Thyroid gland (tissue), 4 donors: ENCODE results near the gene USP48. TPM values are rescaled to one million over a fixed set of nuclear protein-coding genes. Genes with fewer than 3 reads are reported as not detected.
A peak's percentile ranks its signal among the peaks of the same experiment; 100 is the strongest.

ENCODE experiments used
- DNase-seq, 2 donors: peaks; one replicate each; pipeline ENCODE4 v3.0.0-alpha.2; 2019
- H3K27ac ChIP-seq, 3 donors: fragments of 200-600 bp; sonication (generic); 1 replicate in 2 of 3; 2 replicates in 1 of 3; pipeline ENCODE4 v1.5.1; 2016 to 2019; ENCODE audit warnings: mild to moderate bottlenecking in 1 of 3, moderate library complexity in 1 of 3
- H3K27me3 ChIP-seq: fragments of 200-600 bp; sonication (generic); one replicate; pipeline ENCODE4 v1.5.1; 2019
- H3K36me3 ChIP-seq, 2 donors: fragments of 200-600 bp; sonication (generic); one replicate each; pipeline ENCODE4 v1.5.1; 2016 to 2019
- H3K4me1 ChIP-seq, 2 donors: fragments of 200-600 bp; sonication (generic); one replicate each; pipeline ENCODE4 v1.5.1; 2017 to 2019
- H3K4me3 ChIP-seq, 3 donors: fragments of 200-600 bp; sonication (generic); replicated peaks in 1 of 3; 1 replicate in 2 of 3; 2 replicates in 1 of 3; pipeline ENCODE4 v1.5.1; 2016; ENCODE audit warnings: mild to moderate bottlenecking in 1 of 3
- H3K9me3 ChIP-seq: fragments of 200-600 bp; sonication (generic); one replicate; pipeline ENCODE4 v1.5.1; 2017
- CTCF ChIP-seq, 6 experiments: fragments of 200-600 bp in 3 of 6; fragments of 450-650 bp in 3 of 6; sonication (generic) in 3 of 6; IDR thresholded peaks; one replicate each; pipeline ENCODE4 v1.5.1; 2016 to 2019; ENCODE audit warnings: antibody characterized with exemption in 6 of 6, mild to moderate bottlenecking in 2 of 6, inconsistent platforms in 1 of 6, moderate library complexity in 1 of 6
- POLR2A ChIP-seq, 2 donors: fragments of 450-650 bp; IDR thresholded peaks; one replicate each; pipeline ENCODE4 v1.6.1; 2017; ENCODE audit warnings: antibody characterized with exemption in 2 of 2, mild to moderate bottlenecking in 2 of 2, moderate library complexity in 1 of 2
- WGBS, 2 donors: methylation state at CpG; one replicate each; pipeline ENCODE4 v1.1.5; 2017; 5-methylcytosine and 5-hydroxymethylcytosine counted together
- intact Hi-C: fragments of 100-400 bp; cut with DNase I; formaldehyde crosslinking; loops from one replicate; pipeline ENCODE4 v1.15.1; 2023
- total RNA-seq, 4 donors: library from RNA; depleted of rRNA; stranded (reverse); fragments of >200 nt; gene quantifications; one replicate each; pipeline ENCODE4 v1.2.3, GENCODE V29; 2016

USP48 gene
- total RNA-seq, 4 donors from 2014 or later: 77.4 to 113 (median 88.5) TPM

GRCh38 chr1:21640653-21641052 is 142.3 kb downstream of the USP48 start:
- peaks cover 62 to 68% of the 10 kb centered on the region in 2 donors for H3K4me1 ChIP-seq
- no peaks in the 10 kb centered on the region for H3K27me3 ChIP-seq
- peak overlapping the region; percentile 91 to 99 (median 96) for H3K27ac ChIP-seq
- H3K4me3 ChIP-seq: no peak overlapping the region
- DNase-seq: peak; percentile 95
- intact Hi-C loops: no loop called here
- 36 to 41% methylated on average over 3 to 6 of the region's 6 CpGs for WGBS, 2 donors
- TF ChIP-seq POLR2A (IDR thresholded peaks at IDR 0.05): peak in 1 of 2 donors; percentile 59
- TF ChIP-seq CTCF (IDR thresholded peaks at IDR 0.05): no peak
- H3K36me3 ChIP-seq: no peaks in the 10 kb centered on the region
- no peaks in the 10 kb centered on the region for H3K9me3 ChIP-seq

DNA sequence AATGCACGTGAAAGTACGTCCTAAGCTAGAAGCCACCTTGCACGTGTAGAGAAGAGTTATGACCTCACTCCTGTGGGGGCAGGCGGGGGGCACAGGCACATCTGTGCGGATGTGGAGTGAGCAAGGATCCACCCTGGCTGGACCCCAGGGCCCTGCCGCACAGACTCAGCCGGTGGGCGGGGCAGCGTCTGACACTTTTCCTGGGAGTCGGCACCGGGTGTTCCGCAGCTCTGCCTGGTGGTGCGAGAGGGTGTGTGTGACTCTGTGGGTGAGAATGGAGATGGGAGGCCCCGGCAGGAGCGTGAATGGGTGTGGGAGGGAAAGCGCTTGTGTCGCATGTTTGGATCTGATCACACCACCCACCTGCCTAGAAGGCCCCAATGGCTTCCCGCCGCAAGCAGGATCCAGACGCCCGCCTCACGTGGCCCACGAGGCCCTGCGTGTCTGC is 143.3 kb downstream of the USP48 start:
- TF ChIP-seq POLR2A (IDR thresholded peaks at IDR 0.05) (no peak), CTCF (IDR thresholded peaks at IDR 0.05) (no peak)
- H3K9me3 ChIP-seq: no peaks in the 10 kb centered on the region
- H3K27me3 ChIP-seq: no peaks in the 10 kb centered on the region
- no peaks in the 10 kb centered on the region for H3K36me3 ChIP-seq
- no peak overlapping the region for H3K4me3 ChIP-seq
- DNase-seq: peak in 1 of 2 donors; percentile 41
- WGBS, 2 donors: 48 to 56% methylated on average over 23 to 24 of the region's 24 CpGs
- peaks cover 73 to 79% of the 10 kb centered on the region in 2 donors for H3K4me1 ChIP-seq
- intact Hi-C loops: no loop called here
- peak overlapping the region; percentile 91 to 99 (median 96) for H3K27ac ChIP-seq

DNA sequence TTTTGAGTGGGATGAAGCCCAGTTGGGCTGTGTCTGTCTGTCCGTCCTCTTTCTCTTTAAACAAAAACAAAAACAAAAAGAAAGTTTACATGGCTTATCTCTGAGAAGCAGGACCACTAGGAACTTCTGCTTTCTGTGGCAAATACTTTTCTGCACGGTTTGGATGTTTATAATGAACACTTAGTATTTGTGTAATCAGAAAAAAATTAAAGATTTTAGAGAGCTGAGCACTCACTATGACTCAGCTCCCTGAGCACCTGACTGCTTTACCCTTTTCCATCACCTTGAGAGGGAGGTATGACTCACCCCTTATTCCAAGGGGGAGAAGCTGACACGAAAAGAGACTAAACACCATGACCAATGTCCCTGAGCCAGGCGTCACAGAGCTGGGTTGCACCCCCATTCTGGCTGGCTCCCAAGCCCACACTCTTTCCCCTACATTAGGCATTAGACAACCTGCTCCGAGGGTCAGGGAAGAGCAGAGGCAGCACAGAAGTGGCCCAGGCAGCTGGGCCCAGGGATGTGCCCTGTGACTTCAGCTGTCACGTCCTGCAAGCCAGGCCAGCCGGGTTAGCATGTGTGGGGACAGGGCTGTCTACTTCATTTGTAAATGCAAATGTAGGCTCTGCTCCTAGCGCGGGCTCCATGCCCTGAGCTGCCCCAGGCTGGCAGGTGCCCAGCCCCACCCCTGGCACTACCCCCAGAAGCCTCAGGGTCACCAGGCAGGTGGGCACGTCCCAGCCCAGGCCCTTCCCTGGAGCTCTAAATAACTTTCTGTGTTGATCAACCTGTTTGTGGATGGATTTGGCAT is 144.2 kb downstream of the USP48 start:
- DNase-seq: peak; percentile 98 to 99
- H3K4me1 ChIP-seq: peaks cover 76 to 84% of the 10 kb centered on the region in 2 donors
- H3K36me3 ChIP-seq: no peaks in the 10 kb centered on the region
- H3K27me3 ChIP-seq: no peaks in the 10 kb centered on the region
- intact Hi-C loops: no loop called here
- WGBS, 2 donors: 6 to 19% methylated on average over 6 to 10 of the region's 10 CpGs
- TF ChIP-seq CTCF (IDR thresholded peaks at IDR 0.05) (no peak), POLR2A (IDR thresholded peaks at IDR 0.05) (peak in 1 of 2 donors; percentile 74)
- peak overlapping the region; percentile 94 to 99 (median 96) for H3K27ac ChIP-seq
- H3K4me3 ChIP-seq: no peak overlapping the region
- H3K9me3 ChIP-seq: no peaks in the 10 kb centered on the region

GRCh38 chr1:21637514-21637913 is 145.4 kb downstream of the USP48 start:
- TF ChIP-seq CTCF (IDR thresholded peaks at IDR 0.05) (no peak), POLR2A (IDR thresholded peaks at IDR 0.05) (no peak)
- WGBS, 2 donors: 90 to 95% methylated on average over 6 of the region's 6 CpGs
- Histone ChIP-seq H3K27ac (peak overlapping the region; percentile 93 to 96 (median 94)), H3K36me3 (no peaks in the 10 kb centered on the region), H3K4me1 (peaks cover 87 to 91% of the 10 kb centered on the region in 2 donors), H3K4me3 (no peak overlapping the region), H3K27me3 (no peaks in the 10 kb centered on the region), H3K9me3 (no peaks in the 10 kb centered on the region)
- no peak for DNase-seq
- intact Hi-C loops: no loop called here

DNA sequence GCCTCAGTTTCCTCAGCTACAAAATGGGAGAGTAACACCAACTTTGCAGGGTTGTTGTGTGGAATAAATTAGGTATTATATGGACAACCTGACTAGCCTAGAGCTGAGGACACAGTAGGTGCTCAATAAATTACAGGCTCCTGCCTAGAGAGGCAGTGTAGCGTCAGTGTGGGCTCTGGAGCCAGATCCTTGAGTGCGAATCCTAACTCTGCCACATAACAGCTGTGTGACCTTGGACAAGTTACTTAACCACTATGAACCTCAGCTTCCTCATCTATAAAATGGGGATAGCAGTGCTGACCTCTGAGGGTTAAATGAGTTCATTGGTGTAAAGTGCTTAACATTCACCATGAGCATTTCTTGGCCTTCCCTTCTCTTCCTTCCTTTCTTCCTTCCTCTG is 146.9 kb downstream of the USP48 start:
- Histone ChIP-seq H3K36me3 (no peaks in the 10 kb centered on the region), H3K27me3 (no peaks in the 10 kb centered on the region), H3K9me3 (no peaks in the 10 kb centered on the region), H3K4me1 (peaks cover 82 to 90% of the 10 kb centered on the region in 2 donors), H3K27ac (peak overlapping the region; percentile 93 to 96 (median 94)), H3K4me3 (no peak overlapping the region)
- 89 to 100% methylated on average over 2 of the region's 2 CpGs for WGBS, 2 donors
- TF ChIP-seq POLR2A (IDR thresholded peaks at IDR 0.05): no peak
- no peak for TF ChIP-seq CTCF (IDR thresholded peaks at IDR 0.05)
- intact Hi-C loops: no loop called here
- no peak for DNase-seq
